ENCODE data around the gene FBN1.

GRCh38 chr15:48557335-48557734, 88.2 kb downstream of the FBN1 start:
- TF ChIP-seq RBAK (tag by site-specific recombination; IDR thresholded peaks at IDR 0.05) (no peak), CTCF (tag by site-specific recombination; IDR thresholded peaks at IDR 0.05) (no peak), YY1 (tag by site-specific recombination; IDR thresholded peaks at IDR 0.05) (no peak)

Measured in HEK293 (cell line).